Mesenteric fat pad (tissue), 1 donor: ENCODE measurements around the gene SLC3A2. TPM values are rescaled to one million over a fixed set of nuclear protein-coding genes. Genes with fewer than 3 reads are reported as not detected.
"Not testable (repeated sequence)": the region's sequence is repeated elsewhere in the genome, so short reads cannot be mapped to it uniquely, and the experiment has no call there.

Experiments
- DNase-seq: peaks from one replicate; pipeline ENCODE4 v3.0.0-alpha.2; 2020; ENCODE audit warnings: low spot score
- total RNA-seq: library from RNA; stranded (reverse); fragmentation: NEBNext Ultra II Directional; extraction: Animal tissue kit (Norgen Biotek cat#: 25700); gene quantifications from one replicate; pipeline ENCODE4 v1.2.1, GENCODE V29; 2021
- donor health status: DM: yes; HTN: yes; CAD: no.

The SLC3A2 gene
- total RNA-seq, 1 donor from 2014 or later, result 202 TPM

DNA sequence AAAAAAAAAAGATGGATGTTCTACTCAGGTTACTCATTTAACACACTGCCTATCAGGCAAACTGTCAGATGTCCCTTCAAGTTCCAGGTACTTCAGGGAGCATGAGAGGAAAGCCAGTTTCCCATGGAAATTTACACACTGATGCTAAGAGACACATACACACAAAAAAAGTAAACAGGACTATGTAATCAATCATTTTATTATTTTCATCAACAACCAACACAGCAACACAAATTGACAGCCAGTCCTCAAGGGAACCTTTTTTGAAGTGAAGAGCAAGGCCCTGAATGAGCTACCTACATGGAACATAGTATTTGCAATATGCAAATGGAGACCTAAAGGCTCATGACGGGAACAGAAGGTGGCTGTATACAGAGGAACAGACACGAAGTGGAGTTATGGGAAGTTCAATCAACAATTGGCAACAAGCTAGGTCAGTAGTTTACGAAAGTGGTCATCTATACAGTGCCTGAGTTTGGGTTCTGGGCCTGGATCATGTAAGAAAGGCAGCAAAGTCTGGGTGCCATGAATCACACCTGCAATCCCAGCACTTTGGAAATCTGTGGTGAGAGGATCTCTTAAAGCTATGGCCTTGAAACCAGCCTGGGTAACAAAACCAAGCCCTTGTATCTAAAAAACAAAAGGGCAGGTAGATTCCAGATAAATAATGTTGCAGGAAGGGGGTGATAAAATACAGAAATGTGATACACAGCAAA is 28.7 kb upstream of the SLC3A2 start:
- DNase-seq, result no peak

DNA sequence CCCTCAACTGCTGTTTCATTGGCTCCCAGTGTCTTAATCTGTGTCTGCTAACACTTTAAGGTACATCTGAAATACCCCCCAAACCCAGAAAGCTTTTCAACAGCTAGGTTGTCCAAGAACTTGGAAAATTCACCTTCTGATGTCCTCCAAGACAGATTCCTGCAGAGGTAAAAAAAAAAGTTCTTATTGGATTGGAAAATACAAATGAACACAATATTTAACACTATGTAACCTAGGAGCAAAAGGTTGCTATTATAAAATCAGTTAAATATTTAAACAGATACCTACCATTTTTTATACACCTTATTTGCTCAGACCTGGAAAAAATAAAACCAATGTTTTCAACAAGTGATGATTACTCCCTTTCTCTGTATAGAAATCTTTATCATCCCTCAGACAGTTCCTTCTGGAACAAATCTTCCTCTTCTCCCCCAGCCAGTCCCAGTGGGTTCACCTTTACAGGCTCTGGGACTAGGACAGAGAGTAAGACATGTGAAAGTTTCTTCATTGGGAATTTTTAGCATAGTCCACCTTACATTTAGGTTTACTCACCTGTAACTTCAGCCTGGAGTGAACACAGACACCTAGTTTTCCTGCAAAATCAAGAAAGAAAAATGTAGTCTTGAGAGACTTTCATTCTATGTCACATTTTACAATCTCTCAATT is 28.0 kb upstream of the SLC3A2 start:
- DNase-seq, result no peak

DNA sequence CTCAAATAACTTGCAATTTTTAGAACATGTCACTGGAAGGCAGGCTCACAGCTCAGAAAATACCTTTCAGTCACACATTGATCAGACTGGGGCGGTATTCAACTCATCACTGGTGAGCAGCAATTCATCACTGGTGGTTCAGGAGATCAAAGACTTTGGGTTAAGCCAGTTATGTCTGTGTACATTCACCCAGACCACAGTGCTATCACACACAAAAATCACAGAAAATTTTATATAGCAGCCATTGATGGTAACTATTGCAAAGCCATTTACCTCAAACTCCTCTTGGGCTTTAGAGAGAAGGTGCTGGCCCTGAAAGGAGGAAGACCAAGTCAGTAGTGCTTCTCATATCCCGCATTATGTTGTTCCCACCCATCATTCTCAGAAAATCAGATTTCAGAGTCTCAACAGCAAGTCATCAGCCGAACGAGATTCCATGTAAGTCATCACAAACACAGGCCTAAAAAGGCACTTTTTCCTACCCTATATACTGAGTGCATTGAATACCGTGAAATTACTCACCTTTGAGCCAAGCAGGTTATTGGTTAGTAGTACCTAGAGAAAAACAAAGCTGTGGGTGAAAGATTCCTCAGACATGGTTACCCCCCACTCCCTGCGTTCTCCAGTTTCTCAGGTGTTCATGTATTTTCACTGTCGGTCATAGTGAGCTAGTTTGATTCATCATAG is 27.3 kb upstream of the SLC3A2 start:
- DNase-seq, result no peak

DNA sequence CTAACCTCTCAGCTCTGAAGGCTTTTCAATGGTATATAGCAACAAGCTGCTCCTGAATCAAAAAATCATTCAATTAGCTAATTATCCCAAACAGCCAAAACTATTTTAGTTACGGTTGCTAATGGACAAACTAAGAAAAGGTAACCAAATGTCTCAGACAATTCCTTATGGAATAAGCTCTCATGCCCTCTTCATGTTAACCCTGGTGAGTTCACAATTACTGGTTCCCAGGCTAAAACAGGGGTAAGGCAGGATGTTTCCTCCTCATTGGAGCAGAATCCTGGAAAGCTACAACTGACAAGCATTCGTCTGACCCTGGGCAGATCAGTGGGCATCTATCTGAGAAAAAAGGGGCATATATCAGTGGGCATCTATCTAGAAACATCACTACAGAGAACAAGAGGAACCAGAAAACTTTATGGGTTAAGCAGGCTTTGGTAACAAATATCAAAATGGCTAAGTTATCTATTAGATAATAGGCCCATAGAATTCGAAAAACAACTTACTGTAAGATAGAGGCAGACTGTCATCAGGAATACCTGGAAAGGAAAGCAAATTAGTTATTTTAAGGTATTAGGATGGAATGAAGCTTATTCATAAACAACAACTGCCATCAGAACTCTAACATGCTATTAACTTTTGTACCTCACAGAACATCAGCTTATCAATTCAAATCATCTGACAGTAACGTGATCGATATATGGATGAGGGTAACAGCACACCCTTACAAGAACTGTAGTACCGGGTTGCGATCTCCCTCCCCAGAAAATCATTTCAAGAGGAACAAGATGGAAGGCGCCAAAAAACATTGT is 26.5 kb upstream of the SLC3A2 start:
- no peak for DNase-seq

- DNase-seq, result no peak
Observed at GRCh38 chr11:62854825-62855570, 25.7 kb upstream of the SLC3A2 start.

DNA sequence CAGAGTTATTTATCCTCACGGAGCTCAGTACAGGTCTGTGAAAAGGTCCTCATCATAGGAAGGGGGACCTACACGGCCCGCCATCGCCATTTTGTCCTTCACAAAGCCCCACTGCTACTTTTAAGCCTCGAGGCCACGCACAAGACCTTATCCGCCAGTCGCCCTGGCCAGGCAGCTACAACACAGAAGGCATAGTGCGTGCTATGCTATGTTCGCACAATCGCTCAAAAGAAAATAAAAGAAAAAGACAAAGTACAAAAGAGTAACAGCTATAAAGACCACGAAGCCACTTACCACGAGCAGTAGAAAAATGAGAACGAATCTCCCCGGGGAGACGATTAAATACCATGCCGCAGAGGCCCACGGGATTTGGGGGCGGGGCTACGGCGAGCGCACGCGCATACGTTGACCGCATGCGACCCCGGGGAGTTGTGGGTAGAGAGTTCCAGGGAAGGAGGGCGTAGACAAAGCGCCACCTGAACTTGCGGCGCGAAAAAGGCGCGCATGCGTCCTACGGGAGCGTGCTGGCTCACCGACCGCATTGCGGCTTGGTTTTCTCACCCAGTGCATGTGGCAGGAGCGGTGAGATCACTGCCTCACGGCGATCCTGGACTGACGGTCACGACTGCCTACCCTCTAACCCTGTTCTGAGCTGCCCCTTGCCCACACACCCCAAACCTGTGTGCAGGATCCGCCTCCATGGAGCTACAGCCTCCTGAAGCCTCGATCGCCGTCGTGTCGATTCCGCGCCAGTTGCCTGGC is 24.9 kb upstream of the SLC3A2 start:
- peak; percentile 98 for DNase-seq

DNA sequence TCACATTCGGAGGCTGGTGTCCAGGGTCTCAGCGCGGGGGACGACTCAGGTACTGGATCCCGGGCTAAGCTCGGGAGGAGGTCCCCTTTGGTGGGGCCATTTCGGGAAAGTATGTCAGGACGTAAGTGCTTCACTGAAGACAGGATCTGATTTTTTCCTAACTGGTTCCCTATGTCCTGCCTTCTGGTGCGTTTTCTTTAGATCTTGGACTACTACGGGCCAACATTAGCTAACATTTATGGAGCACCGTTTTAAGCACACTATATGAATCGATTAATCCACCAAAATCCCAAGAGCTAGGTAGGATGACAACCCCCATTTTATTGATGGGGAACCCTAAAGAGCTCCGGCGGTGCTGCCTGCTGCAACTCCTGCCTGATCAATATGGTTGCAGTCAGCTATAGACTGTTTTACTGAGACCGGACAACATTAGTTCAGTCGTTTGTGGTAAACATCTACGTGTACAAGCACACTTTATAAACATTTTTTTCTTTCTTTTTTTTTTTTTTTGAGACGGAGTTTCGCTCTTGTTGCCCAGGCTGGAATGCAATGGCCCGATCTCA is 24.3 kb upstream of the SLC3A2 start:
- no peak for DNase-seq

GRCh38 chr11:62857541-62857982 is 23.1 kb upstream of the SLC3A2 start:
- DNase-seq, result no peak

GRCh38 chr11:62858201-62858600 is 22.5 kb upstream of the SLC3A2 start:
- no peak for DNase-seq

DNA sequence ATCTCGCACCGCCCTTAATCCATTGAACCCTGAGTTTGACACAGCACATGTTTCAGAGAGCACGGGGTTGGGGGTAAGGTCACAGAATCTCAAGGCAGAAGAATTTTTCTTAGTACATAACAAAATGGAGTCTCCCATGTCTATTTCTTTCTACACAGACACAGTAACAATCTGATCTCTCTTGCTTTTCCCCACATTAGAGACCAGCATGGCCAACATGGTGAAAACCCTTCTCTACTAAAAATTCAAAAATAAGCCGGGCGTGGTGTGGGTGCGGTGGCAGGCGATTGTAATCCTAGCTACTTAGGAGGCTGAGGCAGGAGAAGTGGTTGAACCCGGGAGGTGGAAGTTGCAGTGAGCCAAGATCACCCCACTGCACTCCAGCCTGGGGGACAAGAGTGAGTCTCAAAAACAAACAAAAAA is 21.4 kb upstream of the SLC3A2 start:
- DNase-seq, result not testable (repeated sequence)

- DNase-seq, result no peak
Observed at GRCh38 chr11:62860835-62861563, 19.7 kb upstream of the SLC3A2 start.

DNA sequence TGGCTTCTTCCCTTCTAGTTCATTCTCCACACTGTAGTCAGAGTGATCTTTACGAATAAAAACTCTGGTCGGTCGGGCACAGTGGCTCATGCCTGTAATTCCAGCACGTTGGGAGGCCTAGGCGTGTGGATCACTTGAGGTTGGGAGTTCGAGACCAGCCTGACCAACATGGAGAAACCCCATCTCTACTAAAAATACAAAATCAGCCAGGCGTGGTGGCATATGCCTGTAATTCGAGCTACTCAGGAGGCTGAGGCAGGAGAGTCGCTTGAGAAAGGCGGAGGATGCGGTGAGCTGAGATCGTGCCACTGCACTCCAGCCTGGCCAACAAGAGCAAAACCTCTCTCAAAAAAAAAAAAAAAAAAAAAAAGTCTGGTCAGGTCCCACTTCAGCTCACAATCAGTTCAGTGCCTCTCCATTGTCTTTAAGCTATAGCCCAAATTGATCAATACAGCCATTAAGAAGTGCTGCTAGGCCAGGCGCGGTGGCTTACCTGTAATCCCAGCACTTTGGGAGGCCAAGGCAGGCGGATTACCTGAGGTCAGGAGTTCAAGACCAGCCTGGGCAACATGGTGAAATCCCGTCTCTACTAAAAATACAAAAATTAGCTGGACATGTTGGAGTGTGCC is 19.0 kb upstream of the SLC3A2 start:
- not testable (repeated sequence) for DNase-seq

DNA sequence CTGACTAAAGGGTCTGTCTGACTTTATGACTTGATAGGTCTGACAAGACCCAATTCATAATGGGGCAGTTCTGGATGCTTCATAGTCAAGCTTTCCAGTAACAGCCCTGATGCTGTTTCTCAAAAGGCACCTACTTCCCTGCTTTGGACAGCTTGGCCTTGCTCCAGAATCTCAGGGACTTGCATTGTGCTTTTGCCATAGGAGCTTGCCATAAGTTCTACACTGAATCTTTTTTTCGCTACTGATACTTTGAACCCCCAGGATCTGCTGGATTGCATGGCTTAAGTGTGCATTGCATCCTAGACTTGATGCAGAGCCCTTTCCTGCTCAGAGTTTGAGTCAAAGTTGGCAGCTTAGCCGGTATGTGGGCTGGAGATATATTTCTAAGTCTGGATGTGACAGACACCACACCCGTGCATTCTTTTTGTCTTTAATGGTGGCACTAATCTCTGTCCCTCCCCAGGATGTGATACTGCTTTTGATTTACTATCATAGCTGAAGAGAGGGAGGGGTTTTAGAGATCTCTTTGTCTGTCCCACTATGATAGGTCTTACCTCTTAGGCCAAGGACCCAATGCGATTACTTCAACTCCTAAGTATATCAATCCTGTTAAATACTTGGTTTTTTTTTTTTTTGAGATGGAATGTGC is 16.9 kb upstream of the SLC3A2 start:
- DNase-seq, result no peak

GRCh38 chr11:62865635-62866034 is 15.1 kb upstream of the SLC3A2 start:
- DNase-seq, result no peak

DNA sequence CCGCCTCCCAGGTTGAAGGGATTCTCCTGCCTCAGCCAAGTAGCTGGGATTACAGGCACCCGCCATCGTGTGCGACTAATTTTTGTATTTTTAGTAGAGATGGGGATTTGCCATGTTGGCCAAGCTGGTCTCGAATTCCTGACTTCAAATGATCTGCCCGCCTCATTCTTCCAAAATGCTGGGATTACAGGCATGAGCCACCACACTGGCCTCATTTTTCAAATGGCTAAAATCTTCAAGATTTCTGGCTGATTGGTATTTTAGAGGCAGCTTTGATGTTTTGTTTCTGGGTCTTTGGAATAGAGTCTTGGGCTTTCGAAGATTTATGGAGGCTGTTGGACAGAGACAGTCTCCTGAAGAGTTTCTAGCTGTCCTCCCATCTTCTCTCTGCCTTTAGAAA is 5.8 kb upstream of the SLC3A2 start:
- no peak for DNase-seq

- DNase-seq, result no peak
Observed at GRCh38 chr11:62875698-62876478, 4.8 kb upstream of the SLC3A2 start.

DNA sequence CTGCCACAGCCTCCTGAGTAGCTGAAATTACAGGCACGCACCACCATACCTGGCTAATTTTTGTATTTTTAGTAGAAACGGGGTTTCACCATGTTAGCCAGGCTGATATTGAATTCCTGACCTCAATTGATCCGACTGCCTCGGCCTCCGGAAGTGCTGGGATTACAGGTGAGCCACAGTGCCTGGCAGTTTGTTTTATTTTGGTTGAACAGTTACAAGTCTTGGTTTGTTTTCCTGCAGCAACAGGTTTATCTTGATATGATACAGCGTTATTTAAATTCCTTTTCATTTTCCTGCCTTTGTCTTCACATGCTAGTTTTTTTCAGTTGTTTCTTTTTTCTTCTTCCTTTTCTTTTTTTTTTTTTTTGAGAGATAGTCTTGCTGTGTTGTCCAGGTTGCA is 4.0 kb upstream of the SLC3A2 start:
- DNase-seq, result no peak
